ENCODE results near the gene TCF3.

Gene TCF3

GRCh38 chr19:1609680-1610474 lies 42.5 kb downstream of the TCF3 start:
- DNase-seq (ENCODE audit: low read depth): no peak

- DNase-seq (ENCODE audit: low read depth): no peak
Measured at GRCh38 chr19:1609103-1609396, 43.4 kb downstream of the TCF3 start.

- DNase-seq (ENCODE audit: low read depth): no peak
Measured at GRCh38 chr19:1608359-1609102, 43.9 kb downstream of the TCF3 start.

GRCh38 chr19:1606138-1606651 lies 46.2 kb downstream of the TCF3 start:
- DNase-seq (ENCODE audit: low read depth): no peak

- DNase-seq (ENCODE audit: low read depth): peak; percentile 88
Measured at GRCh38 chr19:1605236-1606137, 46.9 kb downstream of the TCF3 start, which contains the start of gene UQCR11. Gene UQCR11, minus strand, starts transcription at chr19:1605462. Its CDS starts 53 bp downstream, at chr19:1605409.

GRCh38 chr19:1602091-1602707 lies 50.2 kb downstream of the TCF3 start:
- DNase-seq (ENCODE audit: low read depth): no peak

- no peak for DNase-seq (ENCODE audit: low read depth)
Measured at GRCh38 chr19:1601613-1602064, 50.8 kb downstream of the TCF3 start.

GRCh38 chr19:1599460-1599846 lies 53.0 kb downstream of the TCF3 start:
- no peak for DNase-seq (ENCODE audit: low read depth)

- no peak for DNase-seq (ENCODE audit: low read depth)
Measured at GRCh38 chr19:1598777-1599459, 53.5 kb downstream of the TCF3 start.

- no peak for DNase-seq (ENCODE audit: low read depth)
Measured at GRCh38 chr19:1593501-1593772, 59.0 kb downstream of the TCF3 start.

GRCh38 chr19:1592755-1593500 lies 59.5 kb downstream of the TCF3 start, which contains the start of gene MBD3:
Gene MBD3, minus strand, starts transcription at chr19:1592865. Its CDS starts 234 bp downstream, at chr19:1592631.
- peak; percentile 79 for DNase-seq (ENCODE audit: low read depth)

GRCh38 chr19:1592024-1592754 lies 60.2 kb downstream of the TCF3 start:
- peak; percentile 74 for DNase-seq (ENCODE audit: low read depth)

- no peak for DNase-seq (ENCODE audit: low read depth)
Measured at GRCh38 chr19:1591421-1592023, 60.9 kb downstream of the TCF3 start.

- DNase-seq (ENCODE audit: low read depth): no peak
Measured at GRCh38 chr19:1590641-1591397, 61.6 kb downstream of the TCF3 start.

GRCh38 chr19:1587872-1588271 lies 64.5 kb downstream of the TCF3 start:
- DNase-seq (ENCODE audit: low read depth): no peak

GRCh38 chr19:1585243-1585580 lies 67.2 kb downstream of the TCF3 start:
- DNase-seq (ENCODE audit: low read depth): no peak

- DNase-seq (ENCODE audit: low read depth): no peak
Measured at GRCh38 chr19:1584500-1585242, 67.7 kb downstream of the TCF3 start.

- DNase-seq (ENCODE audit: low read depth): no peak
Measured at GRCh38 chr19:1582201-1582600, 70.2 kb downstream of the TCF3 start.
